Astrocyte (in vitro differentiated cells and primary cell): ENCODE measurements around the gene MTCH1.

ENCODE experiments used
- CTCF ChIP-seq: IDR thresholded peaks from 2 replicates; pipeline ENCODE4 v1.5.1; 2011; ENCODE audit warnings: low read depth, mild to moderate bottlenecking, inconsistent platforms, low read length, moderate library complexity; ENCODE audit not compliant: insufficient read depth
- EZH2 ChIP-seq: IDR thresholded peaks from 2 replicates; pipeline ENCODE4 v1.6.1; 2012; ENCODE audit warnings: mild to moderate bottlenecking, low read length, inconsistent platforms; ENCODE audit not compliant: insufficient read depth

GRCh38 chr6:37032239-37032638, 46.2 kb upstream of the MTCH1 start:
- TF ChIP-seq CTCF, result no peak
- no peak for TF ChIP-seq EZH2
